Measurements from ENCODE around the gene LHFPL4. TPM values are rescaled to one million over a fixed set of nuclear protein-coding genes. Genes with fewer than 3 reads are reported as not detected.
A peak's percentile ranks its signal among the peaks of the same experiment; 100 is the strongest.

The LHFPL4 gene
- total RNA-seq, 1 experiment from 2014 or later, result not detected

DNA sequence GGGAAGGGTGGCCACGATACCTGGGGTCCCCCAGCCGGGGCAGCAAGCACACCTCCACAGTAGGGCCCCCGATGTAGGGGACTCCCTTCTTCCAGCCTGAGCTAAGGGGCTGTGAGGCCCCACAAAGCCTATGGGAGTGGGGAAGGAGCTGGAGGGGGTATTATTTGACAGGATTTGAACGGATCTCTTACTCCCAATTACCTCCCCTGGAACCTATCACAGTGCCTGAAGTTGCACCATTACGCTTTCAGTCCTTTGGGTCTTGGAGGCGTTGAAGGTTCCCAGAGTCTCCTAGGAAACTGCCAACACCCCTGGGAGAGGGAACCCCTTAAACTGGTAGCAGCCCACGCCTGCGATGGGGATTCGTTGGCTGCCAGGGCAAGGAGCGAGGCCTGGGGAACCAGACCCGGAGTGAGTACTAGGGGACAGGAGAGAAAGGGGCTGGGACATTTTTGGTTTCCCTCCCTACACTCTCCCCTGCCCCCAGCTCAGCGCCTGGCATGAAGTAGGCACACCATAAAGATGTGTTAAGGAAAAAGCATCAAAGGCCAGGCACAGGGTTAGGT is 409 bp upstream of the LHFPL4 start:
- intact Hi-C loops (cut with micrococcal nuclease), result no loop called here
- CTCF ChIA-PET, result no interaction called here
- BruUV-seq (replicated peaks), result no TSS peak
- Histone ChIP-seq H3K4me2 (ENCODE audit: low read length) (no peak overlapping the region), H3K9me2 (replicated peaks; ENCODE audit: low read length) (no peaks in the 10 kb centered on the region), H3K4me1 (ENCODE audit: insufficient read depth, low read length) (no peaks in the 10 kb centered on the region), H3F3A (ENCODE audit: low read length, unreplicated experiment) (no peaks in the 10 kb centered on the region), H4K20me1 (ENCODE audit: low read length) (no peaks in the 10 kb centered on the region), H3K27me3 (ENCODE audit: low read length) (peaks cover 38% of the 10 kb centered on the region), H3K4me3 (ENCODE audit: low read length) (no peak overlapping the region), H2AFZ (ENCODE audit: low read length) (no peak overlapping the region), H3K9me3 (ENCODE audit: low read length) (no peaks in the 10 kb centered on the region), H3K79me2 (ENCODE audit: low read length) (no peaks in the 10 kb centered on the region), H3K36me3 (ENCODE audit: low read depth, low read length) (no peaks in the 10 kb centered on the region), H3K27ac (ENCODE audit: low read length) (no peak overlapping the region), H3K9ac (ENCODE audit: low read length) (no peak overlapping the region)
- TF ChIP-seq, protein P1, sequence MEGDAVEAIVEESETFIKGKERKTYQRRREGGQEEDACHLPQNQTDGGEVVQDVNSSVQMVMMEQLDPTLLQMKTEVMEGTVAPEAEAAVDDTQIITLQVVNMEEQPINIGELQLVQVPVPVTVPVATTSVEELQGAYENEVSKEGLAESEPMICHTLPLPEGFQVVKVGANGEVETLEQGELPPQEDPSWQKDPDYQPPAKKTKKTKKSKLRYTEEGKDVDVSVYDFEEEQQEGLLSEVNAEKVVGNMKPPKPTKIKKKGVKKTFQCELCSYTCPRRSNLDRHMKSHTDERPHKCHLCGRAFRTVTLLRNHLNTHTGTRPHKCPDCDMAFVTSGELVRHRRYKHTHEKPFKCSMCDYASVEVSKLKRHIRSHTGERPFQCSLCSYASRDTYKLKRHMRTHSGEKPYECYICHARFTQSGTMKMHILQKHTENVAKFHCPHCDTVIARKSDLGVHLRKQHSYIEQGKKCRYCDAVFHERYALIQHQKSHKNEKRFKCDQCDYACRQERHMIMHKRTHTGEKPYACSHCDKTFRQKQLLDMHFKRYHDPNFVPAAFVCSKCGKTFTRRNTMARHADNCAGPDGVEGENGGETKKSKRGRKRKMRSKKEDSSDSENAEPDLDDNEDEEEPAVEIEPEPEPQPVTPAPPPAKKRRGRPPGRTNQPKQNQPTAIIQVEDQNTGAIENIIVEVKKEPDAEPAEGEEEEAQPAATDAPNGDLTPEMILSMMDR (conservative IDR thresholded peaks at IDR 0.05; ENCODE audit: low read depth, low read length), result no peak
- TF ChIP-seq EZH2phosphoT487 (IDR thresholded peaks at IDR 0.05; ENCODE audit: borderline replicate concordance, low read length), result no peak
- TF ChIP-seq EZH2 (IDR thresholded peaks at IDR 0.05; ENCODE audit: low read length, unreplicated experiment), result no peak
- ATAC-seq (no peak), DNase-seq (no peak)
- POLR2A ChIA-PET (ENCODE audit: unreplicated experiment), result no interaction called here

DNA sequence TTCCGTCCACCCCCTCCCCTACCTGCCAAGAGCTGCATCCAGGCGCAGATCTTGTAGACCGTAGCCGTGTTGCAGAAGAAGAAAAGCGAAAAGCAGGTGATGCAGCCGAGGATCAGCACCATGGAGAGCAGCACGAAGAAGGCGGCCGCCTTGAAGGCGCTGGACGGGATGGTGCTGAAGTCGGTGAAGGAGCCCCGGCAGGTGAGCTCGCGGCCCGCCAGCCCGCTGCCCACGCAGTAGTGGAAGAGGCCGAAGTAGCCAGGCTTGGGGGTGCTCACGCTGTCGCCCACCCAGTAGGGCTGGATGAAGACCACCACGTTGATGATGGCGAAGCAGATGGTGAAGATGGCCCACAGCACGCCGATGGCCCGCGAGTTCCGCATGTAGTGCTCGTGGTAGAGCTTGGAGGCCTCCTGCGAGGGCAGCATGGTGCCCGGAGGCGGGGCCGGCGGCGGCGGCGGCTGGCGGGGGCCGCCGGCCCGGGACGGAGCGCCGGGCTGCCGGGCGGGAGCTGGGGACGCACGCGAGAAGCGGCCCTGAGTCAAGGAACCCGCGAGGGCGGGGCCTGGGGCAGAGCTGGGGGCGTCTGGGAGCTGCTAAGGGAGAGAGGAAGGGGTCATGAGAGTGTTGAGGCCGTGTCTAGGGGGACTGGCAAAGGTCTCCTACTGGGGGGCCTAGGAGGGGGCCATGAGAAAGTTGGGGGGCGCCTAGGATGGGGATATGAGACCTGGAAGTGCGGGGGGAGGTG is 1.2 kb downstream of the LHFPL4 start:
- BruUV-seq (replicated peaks), result no TSS peak
- no peak overlapping the region for H3K9ac ChIP-seq (ENCODE audit: low read length)
- DNase-seq (peak; percentile 23), ATAC-seq (no peak)
- H3K4me1 ChIP-seq (ENCODE audit: insufficient read depth, low read length), result no peaks in the 10 kb centered on the region
- no peaks in the 10 kb centered on the region for H3K36me3 ChIP-seq (ENCODE audit: low read depth, low read length)
- ChIA-PET CTCF (no interaction called here), POLR2A (ENCODE audit: unreplicated experiment) (no interaction called here)
- no peak overlapping the region for H3K4me2 ChIP-seq (ENCODE audit: low read length)
- no peak overlapping the region for H3K4me3 ChIP-seq (ENCODE audit: low read length)
- intact Hi-C loops (cut with micrococcal nuclease), result no loop called here
- no peaks in the 10 kb centered on the region for H3K9me2 ChIP-seq (replicated peaks; ENCODE audit: low read length)
- no peaks in the 10 kb centered on the region for H3K79me2 ChIP-seq (ENCODE audit: low read length)
- H3K27me3 ChIP-seq (ENCODE audit: low read length), result peaks cover 41% of the 10 kb centered on the region
- no peak for TF ChIP-seq EZH2phosphoT487 (IDR thresholded peaks at IDR 0.05; ENCODE audit: borderline replicate concordance, low read length)
- H2AFZ ChIP-seq (ENCODE audit: low read length), result no peak overlapping the region
- H3F3A ChIP-seq (ENCODE audit: low read length, unreplicated experiment), result no peaks in the 10 kb centered on the region
- no peaks in the 10 kb centered on the region for H3K9me3 ChIP-seq (ENCODE audit: low read length)
- H4K20me1 ChIP-seq (ENCODE audit: low read length), result no peaks in the 10 kb centered on the region
- no peak overlapping the region for H3K27ac ChIP-seq (ENCODE audit: low read length)

DNA sequence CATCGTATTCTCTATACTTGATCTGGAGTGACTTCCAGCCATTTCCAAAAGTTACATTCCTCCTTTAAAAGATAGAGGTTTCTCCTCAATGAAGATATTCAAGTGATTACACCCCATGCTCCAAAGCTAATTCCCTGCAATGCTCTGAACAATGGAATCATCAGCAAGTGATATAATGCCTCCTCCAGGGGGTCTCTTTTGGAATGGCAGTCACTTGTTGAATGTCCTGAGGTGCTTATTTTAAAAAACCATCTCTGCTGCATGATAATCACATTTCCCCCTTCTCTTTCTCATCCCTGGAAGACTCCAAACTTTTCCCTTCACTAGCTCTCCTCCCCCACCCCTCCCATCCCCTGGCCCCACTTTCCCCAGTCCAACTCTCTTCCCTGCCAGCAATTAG is 2.6 kb downstream of the LHFPL4 start:
- Histone ChIP-seq H3K27ac (ENCODE audit: low read length) (no peak overlapping the region), H4K20me1 (ENCODE audit: low read length) (no peaks in the 10 kb centered on the region), H3K36me3 (ENCODE audit: low read depth, low read length) (no peaks in the 10 kb centered on the region), H3F3A (ENCODE audit: low read length, unreplicated experiment) (no peaks in the 10 kb centered on the region), H2AFZ (ENCODE audit: low read length) (no peak overlapping the region), H3K9ac (ENCODE audit: low read length) (no peak overlapping the region), H3K9me3 (ENCODE audit: low read length) (no peaks in the 10 kb centered on the region), H3K4me1 (ENCODE audit: insufficient read depth, low read length) (no peaks in the 10 kb centered on the region), H3K4me3 (ENCODE audit: low read length) (no peak overlapping the region), H3K9me2 (replicated peaks; ENCODE audit: low read length) (no peaks in the 10 kb centered on the region), H3K4me2 (ENCODE audit: low read length) (no peak overlapping the region), H3K27me3 (ENCODE audit: low read length) (peaks cover 53% of the 10 kb centered on the region), H3K79me2 (ENCODE audit: low read length) (no peaks in the 10 kb centered on the region)
- BruUV-seq (replicated peaks), result no TSS peak
- no peak for ATAC-seq
- ChIA-PET POLR2A (ENCODE audit: unreplicated experiment) (no interaction called here), CTCF (no interaction called here)
- intact Hi-C loops (cut with micrococcal nuclease), result no loop called here
- DNase-seq, result no peak
- TF ChIP-seq, protein P1 (conservative IDR thresholded peaks at IDR 0.05; ENCODE audit: low read depth, low read length), result no peak
- TF ChIP-seq EZH2phosphoT487 (IDR thresholded peaks at IDR 0.05; ENCODE audit: borderline replicate concordance, low read length), result no peak
- TF ChIP-seq EZH2 (IDR thresholded peaks at IDR 0.05; ENCODE audit: low read length, unreplicated experiment), result no peak

Data from PC-3 (cell line).